ENCODE results near the gene GRHL3. TPM values are rescaled to one million over a fixed set of nuclear protein-coding genes. Genes with fewer than 3 reads are reported as not detected.

GRHL3 gene
- total RNA-seq, 1 donor from 2014 or later, result 1.5 TPM

DNA sequence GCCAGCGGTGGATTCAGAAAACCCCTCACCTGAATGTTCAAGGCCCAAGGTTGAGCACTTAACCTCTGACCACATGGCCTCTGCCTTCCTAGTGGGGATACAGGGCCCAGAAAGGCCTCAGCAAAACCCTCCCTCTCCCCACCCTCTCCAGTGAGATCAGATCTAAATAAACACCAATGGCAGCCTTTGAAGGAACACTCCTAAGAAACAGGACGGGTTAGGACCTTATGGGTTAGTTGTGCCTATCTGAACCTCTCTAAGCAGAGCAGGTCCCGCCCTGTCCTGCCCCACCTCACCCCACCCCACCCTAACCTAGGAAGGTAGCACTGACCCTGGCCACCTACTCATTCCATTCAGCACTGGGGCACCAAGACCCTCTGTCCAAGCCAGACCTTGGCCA, 7.9 kb upstream of the GRHL3 start:
- Histone ChIP-seq H3K27me3 (no peaks in the 10 kb centered on the region), H4K20me1 (ENCODE audit: low read depth) (no peaks in the 10 kb centered on the region), H3K27ac (no peak overlapping the region), H3F3A (ENCODE audit: low read depth) (peaks cover 30% of the 10 kb centered on the region), H3K79me2 (ENCODE audit: low read depth) (no peaks in the 10 kb centered on the region), H3K4me3 (no peak overlapping the region), H3K4me2 (no peak overlapping the region), H3K9me3 (ENCODE audit: low read depth) (no peaks in the 10 kb centered on the region), H2AFZ (replicated peaks) (no peak overlapping the region), H3K4me1 (peaks cover 41% of the 10 kb centered on the region), H3K9ac (no peak overlapping the region), H3K36me3 (no peaks in the 10 kb centered on the region)
- no peaks in the 10 kb centered on the region for H3K36me3 Mint-ChIP-seq
- peaks cover 67% of the 10 kb centered on the region for H3K4me1 Mint-ChIP-seq
- no peaks in the 10 kb centered on the region for H3K9me3 Mint-ChIP-seq
- H3K27ac Mint-ChIP-seq, result peak overlapping the region; percentile 15
- TF ChIP-seq EZH2phosphoT487 (IDR thresholded peaks at IDR 0.05) (no peak), EZH2 (IDR thresholded peaks at IDR 0.05) (no peak)
- TF ChIP-seq, protein P1, sequence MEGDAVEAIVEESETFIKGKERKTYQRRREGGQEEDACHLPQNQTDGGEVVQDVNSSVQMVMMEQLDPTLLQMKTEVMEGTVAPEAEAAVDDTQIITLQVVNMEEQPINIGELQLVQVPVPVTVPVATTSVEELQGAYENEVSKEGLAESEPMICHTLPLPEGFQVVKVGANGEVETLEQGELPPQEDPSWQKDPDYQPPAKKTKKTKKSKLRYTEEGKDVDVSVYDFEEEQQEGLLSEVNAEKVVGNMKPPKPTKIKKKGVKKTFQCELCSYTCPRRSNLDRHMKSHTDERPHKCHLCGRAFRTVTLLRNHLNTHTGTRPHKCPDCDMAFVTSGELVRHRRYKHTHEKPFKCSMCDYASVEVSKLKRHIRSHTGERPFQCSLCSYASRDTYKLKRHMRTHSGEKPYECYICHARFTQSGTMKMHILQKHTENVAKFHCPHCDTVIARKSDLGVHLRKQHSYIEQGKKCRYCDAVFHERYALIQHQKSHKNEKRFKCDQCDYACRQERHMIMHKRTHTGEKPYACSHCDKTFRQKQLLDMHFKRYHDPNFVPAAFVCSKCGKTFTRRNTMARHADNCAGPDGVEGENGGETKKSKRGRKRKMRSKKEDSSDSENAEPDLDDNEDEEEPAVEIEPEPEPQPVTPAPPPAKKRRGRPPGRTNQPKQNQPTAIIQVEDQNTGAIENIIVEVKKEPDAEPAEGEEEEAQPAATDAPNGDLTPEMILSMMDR (IDR thresholded peaks at IDR 0.05), result no peak
- H3K4me3 Mint-ChIP-seq, result no peak overlapping the region
- no peak for DNase-seq (ENCODE audit: low spot score)
- H3K27me3 Mint-ChIP-seq (ENCODE audit: insufficient read depth, low read depth), result peaks cover 4% of the 10 kb centered on the region

DNA sequence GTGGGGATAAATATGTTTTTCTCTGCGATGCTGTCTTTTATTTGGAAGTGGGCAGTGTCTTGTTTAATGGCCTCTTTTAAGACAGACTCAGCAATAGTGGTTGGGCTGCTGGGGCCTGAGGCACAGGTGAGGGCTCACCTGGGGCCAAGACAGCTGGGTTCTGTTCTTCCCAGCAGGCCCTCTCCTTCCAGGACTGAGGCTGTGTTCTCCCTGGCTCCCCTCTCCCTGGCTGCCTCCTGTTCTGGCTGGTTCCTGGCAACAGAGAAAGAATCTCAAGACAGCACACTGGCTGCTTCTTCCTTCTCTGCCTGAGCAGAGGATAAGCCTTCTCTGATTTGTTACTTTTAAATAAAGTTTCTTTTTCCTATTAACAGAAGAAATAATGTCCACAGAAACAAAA, 7.4 kb upstream of the GRHL3 start:
- no peak overlapping the region for H3K4me2 ChIP-seq
- H4K20me1 ChIP-seq (ENCODE audit: low read depth), result no peaks in the 10 kb centered on the region
- Mint-ChIP-seq H3K27me3 (ENCODE audit: insufficient read depth, low read depth) (peaks cover 5% of the 10 kb centered on the region), H3K4me1 (peaks cover 67% of the 10 kb centered on the region), H3K4me3 (no peak overlapping the region), H3K27ac (peak overlapping the region; percentile 57), H3K36me3 (no peaks in the 10 kb centered on the region), H3K9me3 (no peaks in the 10 kb centered on the region)
- H3K27ac ChIP-seq, result no peak overlapping the region
- no peak overlapping the region for H3K4me3 ChIP-seq
- no peak overlapping the region for H3K9ac ChIP-seq
- no peaks in the 10 kb centered on the region for H3K9me3 ChIP-seq (ENCODE audit: low read depth)
- peaks cover 30% of the 10 kb centered on the region for H3F3A ChIP-seq (ENCODE audit: low read depth)
- no peak overlapping the region for H2AFZ ChIP-seq (replicated peaks)
- no peaks in the 10 kb centered on the region for H3K36me3 ChIP-seq
- no peaks in the 10 kb centered on the region for H3K27me3 ChIP-seq
- TF ChIP-seq EZH2 (IDR thresholded peaks at IDR 0.05), result no peak
- no peak for TF ChIP-seq EZH2phosphoT487 (IDR thresholded peaks at IDR 0.05)
- TF ChIP-seq, protein P1 (IDR thresholded peaks at IDR 0.05), result no peak
- DNase-seq (ENCODE audit: low spot score), result peak; percentile 36
- no peaks in the 10 kb centered on the region for H3K79me2 ChIP-seq (ENCODE audit: low read depth)
- H3K4me1 ChIP-seq, result peaks cover 37% of the 10 kb centered on the region

DNA sequence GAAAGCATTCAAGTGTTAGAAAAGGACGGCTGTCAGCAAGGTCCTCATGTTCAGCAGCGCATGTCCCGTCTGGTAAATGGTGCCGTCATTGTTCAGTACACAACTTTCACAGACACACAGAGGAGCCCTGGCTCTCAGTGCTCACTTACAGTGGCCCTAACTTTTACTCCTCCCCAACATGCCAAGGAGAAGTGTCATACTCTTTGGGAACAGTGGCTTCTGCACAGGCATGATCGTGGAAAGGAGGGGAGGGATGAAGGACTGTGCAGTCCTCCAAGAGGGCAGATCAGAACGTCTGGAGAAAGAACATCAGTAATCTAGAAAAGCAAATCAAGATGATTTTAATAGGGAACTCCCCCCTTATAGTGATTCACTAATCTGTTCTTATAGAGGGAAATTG, 3.8 kb upstream of the GRHL3 start:
- Mint-ChIP-seq H3K9me3 (peaks cover 2% of the 10 kb centered on the region), H3K27me3 (ENCODE audit: insufficient read depth, low read depth) (peaks cover 25% of the 10 kb centered on the region), H3K4me3 (no peak overlapping the region), H3K36me3 (no peaks in the 10 kb centered on the region), H3K27ac (no peak overlapping the region), H3K4me1 (peaks cover 62% of the 10 kb centered on the region)
- peaks cover 35% of the 10 kb centered on the region for H3K4me1 ChIP-seq
- no peak overlapping the region for H3K4me3 ChIP-seq
- TF ChIP-seq, protein P1 (IDR thresholded peaks at IDR 0.05), result no peak
- TF ChIP-seq EZH2 (IDR thresholded peaks at IDR 0.05) (no peak), EZH2phosphoT487 (IDR thresholded peaks at IDR 0.05) (no peak)
- H3K4me2 ChIP-seq, result no peak overlapping the region
- no peaks in the 10 kb centered on the region for H3K9me3 ChIP-seq (ENCODE audit: low read depth)
- no peak overlapping the region for H3K27ac ChIP-seq
- H3K36me3 ChIP-seq, result no peaks in the 10 kb centered on the region
- peaks cover 26% of the 10 kb centered on the region for H3F3A ChIP-seq (ENCODE audit: low read depth)
- H3K27me3 ChIP-seq, result peaks cover 27% of the 10 kb centered on the region
- H3K79me2 ChIP-seq (ENCODE audit: low read depth), result no peaks in the 10 kb centered on the region
- H2AFZ ChIP-seq (replicated peaks), result no peak overlapping the region
- no peaks in the 10 kb centered on the region for H4K20me1 ChIP-seq (ENCODE audit: low read depth)
- no peak overlapping the region for H3K9ac ChIP-seq
- DNase-seq (ENCODE audit: low spot score), result no peak

Data from neural progenitor cell (in vitro differentiated cells).